HepG2 (cell line): Measurements from ENCODE around the gene ABHD1. TPM values are rescaled to one million over a fixed set of nuclear protein-coding genes. Genes with fewer than 3 reads are reported as not detected.

Experiments
- CBFB ChIP-seq: sonication (generic); formaldehyde crosslinking; IDR thresholded peaks from 2 replicates; pipeline ENCODE4 v1.4.0; 2020; ENCODE audit warnings: missing genetic modification reagents
- CCAR2 ChIP-seq: fragments of 200-400 bp; formaldehyde crosslinking; optimal IDR thresholded peaks from 2 replicates; pipeline ENCODE3; 2018; ENCODE audit warnings: low read depth, mild to moderate bottlenecking, low read length, moderate library complexity
- FLYWCH1 ChIP-seq: sonication (generic); formaldehyde crosslinking; IDR thresholded peaks from 2 replicates; pipeline ENCODE4 v1.8.1; 2023; ENCODE audit warnings: mild to moderate bottlenecking, missing genetic modification reagents
- GPN1 ChIP-seq: sonication (generic); formaldehyde crosslinking; IDR thresholded peaks from 2 replicates; pipeline ENCODE4 v1.5.1; 2020; ENCODE audit warnings: missing genetic modification reagents, borderline replicate concordance
- MBD4 ChIP-seq: IDR thresholded peaks from 2 replicates; pipeline ENCODE4 v1.6.1; 2012; ENCODE audit warnings: low read length, inconsistent platforms, borderline replicate concordance
- NCOA2 ChIP-seq: sonication (generic); formaldehyde crosslinking; IDR thresholded peaks from 2 replicates; pipeline ENCODE4 v1.8.0; 2022; ENCODE audit warnings: inconsistent platforms
- NFAT5 ChIP-seq: sonication (generic); formaldehyde crosslinking; IDR thresholded peaks from 2 replicates; pipeline ENCODE4 v1.4.0; 2020; ENCODE audit warnings: missing genetic modification reagents
- PRDM10 ChIP-seq: sonication (generic); formaldehyde crosslinking; IDR thresholded peaks from 2 replicates; pipeline ENCODE4 v1.4.0; 2020; ENCODE audit warnings: low read depth, missing genetic modification reagents
- SMYD3 ChIP-seq: sonication (generic); formaldehyde crosslinking; IDR thresholded peaks from 2 replicates; pipeline ENCODE4 v1.8.1; 2023; ENCODE audit warnings: mild to moderate bottlenecking, missing genetic modification reagents
- THYN1 ChIP-seq: sonication (generic); formaldehyde crosslinking; IDR thresholded peaks from 2 replicates; pipeline ENCODE4 v1.8.1; 2023; ENCODE audit warnings: low read depth, mild to moderate bottlenecking, moderate library complexity, missing genetic modification reagents, borderline replicate concordance
- ZBTB14 ChIP-seq: sonication (generic); formaldehyde crosslinking; IDR thresholded peaks from 2 replicates; pipeline ENCODE4 v1.4.0; 2020; ENCODE audit warnings: missing genetic modification reagents
- ZFP36L2 ChIP-seq: sonication (generic); formaldehyde crosslinking; IDR thresholded peaks from 2 replicates; pipeline ENCODE4 v1.4.0; 2020; ENCODE audit warnings: missing genetic modification reagents
- ZNF253 ChIP-seq: sonication (generic); formaldehyde crosslinking; IDR thresholded peaks from 2 replicates; pipeline ENCODE4 v1.8.0; 2022; ENCODE audit warnings: mild to moderate bottlenecking, missing genetic modification reagents, borderline replicate concordance
- ZNF33B ChIP-seq: sonication (generic); formaldehyde crosslinking; IDR thresholded peaks from 2 replicates; pipeline ENCODE4 v1.5.1; 2020; ENCODE audit warnings: mild to moderate bottlenecking, missing genetic modification reagents
- ZNF513 ChIP-seq: sonication (generic); formaldehyde crosslinking; conservative IDR thresholded peaks from 2 replicates; pipeline ENCODE4 v1.5.0; 2020; ENCODE audit warnings: missing genetic modification reagents
- ZNF567 ChIP-seq: sonication (generic); formaldehyde crosslinking; IDR thresholded peaks from 2 replicates; pipeline ENCODE4 v1.8.1; 2023; ENCODE audit warnings: mild to moderate bottlenecking, missing genetic modification reagents, borderline replicate concordance
- ZNF878 ChIP-seq: sonication (generic); formaldehyde crosslinking; IDR thresholded peaks from 2 replicates; pipeline ENCODE4 v1.8.1; 2023; ENCODE audit warnings: mild to moderate bottlenecking, missing genetic modification reagents, moderate library complexity
- ZSCAN29 ChIP-seq: sonication (generic); formaldehyde crosslinking; conservative IDR thresholded peaks from 2 replicates; pipeline ENCODE4 v1.4.0; 2020; ENCODE audit warnings: mild to moderate bottlenecking, missing genetic modification reagents
- polyA plus RNA-seq, 8 experiments: library from polyadenylated mRNA; depleted of rRNA in 3 of 8; stranded (reverse) in 7 of 8; unstranded in 1 of 8; fragments of >200 nt; fragmentation: Illumina TruSeq in 4 of 8; extraction: Trizol in 4 of 8; gene quantifications; 2 replicates each; pipeline versions ENCODE4 v1.2.1 to v1.2.3, GENCODE V29; 2011 to 2016; ENCODE audit warnings: low read depth in 4 of 8, missing spikeins in 1 of 8, mixed read lengths in 1 of 8; ENCODE audit not compliant: insufficient read depth in 1 of 8
- total RNA-seq, 5 experiments: library from RNA; depleted of rRNA; stranded (reverse); fragments of >200 nt; fragmentation: Illumina TruSeq; extraction: Trizol; gene quantifications; 2 replicates each; pipeline ENCODE4 v1.2.3, GENCODE V29; 2016; ENCODE audit warnings: low read depth in 1 of 5

ABHD1 gene
- total and polyA plus RNA-seq, 2 of the 13 experiments (the other 11 are each of a cell fraction or from before 2014, with no cell fraction given) = 0.04 to 0.81 TPM

GRCh38 chr2:27086090-27086723, 37.4 kb upstream of the ABHD1 start (continued):
- TF ChIP-seq SMYD3 (CRISPR knock-in tag) = no peak
- peak; percentile 48; the same call in 1 of the 2 replicates for TF ChIP-seq NCOA2
- no peak for TF ChIP-seq ZNF878 (CRISPR knock-in tag)
- TF ChIP-seq ZNF253 (CRISPR knock-in tag) = peak; percentile 43; the same call in 1 of the 2 replicates
- no peak for TF ChIP-seq MBD4
- peak; percentile 55; the same call in 1 of the 2 replicates for TF ChIP-seq ZBTB14 (CRISPR knock-in tag)
- TF ChIP-seq ZNF513 (CRISPR knock-in tag) = no peak
- TF ChIP-seq CCAR2 = no peak
- TF ChIP-seq ZSCAN29 (CRISPR knock-in tag) = 0 out of 2 replicates have a peak, but pooled peaks have one; percentile 4
- TF ChIP-seq FLYWCH1 (CRISPR knock-in tag) = peak; percentile 85; the same call in 1 of the 2 replicates
- no peak; the same call in 1 of the 2 replicates for TF ChIP-seq ZNF567 (CRISPR knock-in tag)
- no peak for TF ChIP-seq PRDM10
- no peak for TF ChIP-seq THYN1 (CRISPR knock-in tag)
- TF ChIP-seq ZFP36L2 (CRISPR knock-in tag) = 0 out of 2 replicates have a peak, but pooled peaks have one; percentile 70
- TF ChIP-seq ZNF33B (CRISPR knock-in tag) = 0 out of 2 replicates have a peak, but pooled peaks have one; percentile 31
- TF ChIP-seq NFAT5 (CRISPR knock-in tag) = no peak
- no peak for TF ChIP-seq GPN1 (CRISPR knock-in tag)
- peak; percentile 93 for TF ChIP-seq CBFB
